GM19099 (cell line): ENCODE results near the gene BCOR.

Experiments
- POLR2A ChIP-seq: IDR thresholded peaks from 3 replicates; pipeline ENCODE4 v1.6.1; 2011; ENCODE audit warnings: low read depth; ENCODE audit not compliant: insufficient read length; ENCODE audit errors: extremely low read depth

Gene BCOR

DNA sequence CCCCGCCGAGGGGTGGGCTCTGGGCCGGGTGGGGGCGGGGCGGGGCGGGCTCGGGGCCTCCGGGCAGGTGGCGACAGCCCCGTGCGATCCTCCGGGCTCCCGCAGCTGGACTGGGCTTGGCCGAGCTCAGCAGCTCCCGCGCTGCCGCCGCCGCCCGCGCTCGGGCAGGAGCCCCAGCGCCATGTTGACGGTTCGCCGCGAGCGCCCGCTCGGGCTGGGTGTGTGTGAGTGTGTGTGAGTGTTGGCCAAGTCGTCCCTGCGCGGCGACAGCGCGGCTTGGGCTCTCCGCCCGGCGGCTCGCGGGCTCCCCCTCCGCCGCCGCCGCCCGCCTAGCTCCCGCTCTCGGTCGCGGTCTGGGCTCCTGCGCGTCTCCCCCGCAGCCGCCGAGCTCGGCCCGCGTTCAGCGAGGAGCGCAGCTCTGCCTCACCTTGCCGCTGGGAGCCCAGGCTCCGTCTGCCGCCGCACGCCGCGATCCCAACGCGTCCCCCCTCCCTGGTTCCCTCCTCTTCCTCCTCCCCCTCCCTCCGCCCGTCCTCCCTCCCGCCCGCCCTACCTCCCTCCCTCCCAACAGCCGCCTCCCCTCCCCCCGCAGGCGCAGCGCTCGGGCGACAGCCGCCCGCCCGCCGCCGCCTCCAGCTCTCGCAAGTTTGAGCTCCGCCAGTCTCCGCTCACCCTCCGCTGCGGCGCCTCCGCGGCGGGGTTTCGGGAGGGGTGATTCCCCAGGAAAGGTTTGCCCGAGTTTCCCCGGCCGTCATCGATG lies at the start of gene BCOR:
Gene BCOR, minus strand, starts transcription at position 455 of the 760 bp plus-strand sequence. CDS start 20,029 bp downstream, outside the sequence.
- TF ChIP-seq POLR2A, result peak; percentile 93

GRCh38 chrX:40147126-40147952 lies 49.6 kb upstream of the BCOR start:
- TF ChIP-seq POLR2A, result no peak

DNA sequence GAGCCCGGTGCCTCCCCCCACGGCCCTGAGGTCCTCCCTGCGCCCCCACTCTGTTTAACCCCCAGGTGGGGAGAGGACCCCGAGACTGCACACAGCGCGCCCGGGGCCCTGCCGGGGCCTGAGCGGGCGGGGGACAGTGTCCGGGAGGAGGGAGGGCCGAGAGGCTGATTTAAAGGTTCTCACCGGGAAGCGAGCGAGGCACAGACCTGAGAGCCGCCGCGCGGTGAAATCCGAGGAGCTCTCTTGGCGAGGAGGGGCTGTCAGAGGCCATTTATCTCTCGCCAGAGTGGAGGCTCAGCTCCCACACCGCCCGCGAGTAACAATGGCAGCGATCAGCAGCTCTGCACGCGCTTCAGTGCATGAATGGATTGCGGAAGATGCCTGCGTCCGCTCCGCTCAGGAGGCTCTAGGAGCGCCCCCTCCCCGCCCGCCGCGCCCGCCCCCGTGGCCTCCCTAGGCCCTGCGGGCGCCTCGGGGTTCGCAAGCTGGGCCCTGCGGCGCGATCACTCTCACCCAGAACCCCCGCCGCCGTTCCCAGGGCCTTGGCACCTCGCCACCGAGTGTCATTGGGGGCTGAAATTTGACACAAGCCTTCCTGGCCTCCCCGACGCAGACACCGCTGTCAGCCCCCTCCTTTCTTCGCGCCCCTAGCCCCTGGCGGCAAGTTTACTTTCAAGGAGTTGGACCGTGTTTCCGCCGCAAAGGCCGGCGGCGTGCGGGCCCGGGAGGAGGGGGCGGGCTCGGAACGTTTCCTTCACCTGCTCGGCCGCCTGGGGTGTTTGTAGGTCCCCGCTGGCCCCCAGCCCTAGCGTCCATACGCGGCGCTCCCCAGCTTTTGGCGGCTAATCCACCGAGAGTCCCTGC lies 48.7 kb upstream of the BCOR start:
- no peak for TF ChIP-seq POLR2A

GRCh38 chrX:40145923-40146261 lies 48.1 kb upstream of the BCOR start:
- TF ChIP-seq POLR2A, result no peak

DNA sequence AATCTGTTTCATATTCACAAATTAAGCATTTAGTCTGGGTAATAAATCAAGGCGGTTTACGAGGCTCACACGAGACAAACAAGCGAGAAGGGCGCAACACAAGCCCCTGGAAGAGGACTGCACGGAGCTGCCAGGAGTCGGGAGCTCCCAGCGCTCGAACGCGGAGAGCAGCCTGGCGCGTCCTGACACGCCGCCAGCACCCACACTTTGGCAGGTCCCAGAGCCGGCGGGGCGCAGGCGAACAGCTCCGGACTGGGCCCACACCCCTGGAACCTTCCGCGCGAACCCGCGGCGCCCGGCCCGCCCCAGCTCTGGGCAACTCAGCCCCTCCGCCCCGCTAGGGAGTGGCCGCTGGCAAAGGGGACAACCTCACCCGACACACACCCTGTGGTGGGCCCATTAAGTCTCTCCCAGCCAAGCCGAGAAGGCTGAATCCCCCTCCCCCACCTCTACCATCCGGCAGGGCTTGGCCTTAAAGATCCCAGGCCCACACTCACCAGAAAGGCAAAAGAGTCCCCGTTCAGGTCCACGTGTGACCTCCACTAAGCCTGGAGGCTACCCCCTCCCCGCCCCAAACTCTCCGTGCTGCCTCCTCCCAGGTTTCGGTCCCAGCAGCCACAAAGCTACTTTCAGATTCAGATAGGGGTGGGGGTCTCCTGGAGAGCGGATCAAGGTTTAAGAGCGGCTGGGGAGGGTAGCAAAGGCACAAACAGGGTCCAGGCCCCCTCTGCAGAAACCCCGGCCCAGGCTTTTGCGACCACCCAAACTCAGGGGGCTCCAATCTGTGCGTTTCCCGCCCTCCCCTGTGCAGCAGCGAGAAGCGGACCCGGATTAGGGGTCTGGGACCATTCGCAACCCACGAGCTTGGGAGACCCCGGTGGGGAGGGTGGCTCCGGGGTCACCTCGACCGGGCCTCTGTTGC lies 47.5 kb upstream of the BCOR start:
- TF ChIP-seq POLR2A, result no peak

DNA sequence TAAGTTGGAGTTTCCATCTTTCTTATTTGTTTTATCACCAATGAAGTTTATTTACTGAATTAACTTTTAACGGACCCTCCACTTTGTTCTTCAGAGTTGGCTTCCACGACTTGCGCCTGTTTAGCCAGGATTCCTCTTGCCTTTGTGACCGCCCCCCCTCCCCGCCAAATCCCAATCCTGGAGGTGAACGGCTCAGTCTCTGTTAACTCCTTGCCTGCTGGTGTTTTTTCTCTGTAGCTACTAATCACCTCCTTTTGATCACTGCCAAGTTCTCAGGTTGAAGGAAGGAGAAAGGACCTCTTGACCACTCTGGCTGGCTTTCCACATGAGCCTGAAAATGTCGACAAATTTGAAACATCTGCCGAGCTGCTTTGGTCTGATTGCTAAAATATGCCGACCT lies 46.8 kb upstream of the BCOR start:
- TF ChIP-seq POLR2A, result no peak

DNA sequence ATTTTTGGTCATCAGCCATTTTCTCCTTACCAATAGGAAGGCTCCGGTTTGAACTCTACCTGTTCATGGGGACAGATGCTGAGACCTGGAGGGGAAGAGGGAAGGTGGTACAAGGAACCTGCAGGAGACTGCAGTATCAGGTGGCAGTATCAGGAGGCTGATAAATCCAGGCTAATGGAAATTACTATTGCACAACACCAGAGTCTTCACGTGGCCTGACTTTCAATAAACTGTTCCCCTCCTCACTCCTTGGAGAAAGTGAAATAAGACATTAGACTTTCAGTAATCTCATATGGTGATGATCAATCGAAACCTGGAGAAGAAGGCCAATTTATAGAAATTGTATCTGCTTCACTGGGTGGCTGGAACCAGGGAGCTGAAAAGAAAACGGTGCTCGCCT lies 46.2 kb upstream of the BCOR start:
- TF ChIP-seq POLR2A, result no peak

- TF ChIP-seq POLR2A, result no peak
Observed at GRCh38 chrX:40143001-40143400, 45.2 kb upstream of the BCOR start.

DNA sequence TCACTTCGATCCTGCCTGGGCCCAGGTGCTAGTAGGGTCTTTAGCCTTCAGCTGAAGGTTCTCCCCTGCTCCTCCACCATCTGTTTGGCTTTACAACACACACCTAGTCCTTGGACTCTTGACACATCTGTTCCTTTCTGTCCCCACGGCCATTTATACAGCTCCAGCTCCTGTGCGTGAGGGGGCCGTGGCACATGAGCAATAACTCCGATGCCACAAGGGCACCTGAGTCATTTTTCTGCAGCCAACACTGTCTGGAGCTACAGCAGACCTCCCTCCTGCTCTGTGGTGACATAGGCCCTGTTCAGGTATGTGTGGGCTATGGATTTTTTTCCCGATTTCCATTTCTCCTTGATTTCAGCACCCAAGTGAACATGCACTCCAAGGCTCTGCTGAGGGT lies 44.7 kb upstream of the BCOR start:
- TF ChIP-seq POLR2A, result no peak

DNA sequence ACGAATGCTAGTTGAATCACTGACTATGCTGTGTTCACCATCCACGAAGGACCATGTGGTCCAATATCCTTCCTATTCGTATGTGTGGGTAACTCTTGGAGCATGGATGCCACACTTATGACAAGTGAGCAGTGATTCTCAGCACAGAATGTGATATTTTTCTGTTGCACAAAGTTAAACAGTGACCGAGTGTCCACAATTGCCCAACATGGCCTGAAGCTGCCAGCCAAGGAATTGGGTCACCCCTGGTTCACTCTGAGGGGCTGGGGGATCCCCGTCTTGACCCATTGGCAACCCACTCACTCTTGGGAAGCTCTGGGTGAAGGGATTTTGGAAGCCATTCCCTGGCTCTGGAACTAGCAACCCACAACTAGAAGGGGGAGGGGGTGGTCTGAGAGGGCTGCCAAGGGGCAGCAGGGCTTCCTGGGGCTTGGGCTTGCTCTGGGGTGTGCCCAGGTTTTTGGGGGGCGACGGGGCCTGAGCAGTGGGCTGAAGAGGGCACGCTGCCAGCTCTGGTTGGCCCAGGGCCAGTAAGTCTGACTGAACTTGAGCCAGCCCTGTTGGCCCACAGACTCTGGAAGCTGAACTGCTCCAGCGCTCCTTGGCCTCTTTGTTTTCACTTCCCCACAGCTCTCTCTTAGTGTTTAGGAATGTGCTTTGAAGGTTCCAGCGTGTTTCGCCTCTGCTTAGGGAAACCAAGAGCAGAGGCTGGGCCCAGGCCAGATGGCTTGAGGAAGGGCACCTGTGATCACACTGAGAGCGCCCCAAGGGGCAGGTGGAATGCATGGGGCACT lies 43.1 kb upstream of the BCOR start:
- no peak for TF ChIP-seq POLR2A

DNA sequence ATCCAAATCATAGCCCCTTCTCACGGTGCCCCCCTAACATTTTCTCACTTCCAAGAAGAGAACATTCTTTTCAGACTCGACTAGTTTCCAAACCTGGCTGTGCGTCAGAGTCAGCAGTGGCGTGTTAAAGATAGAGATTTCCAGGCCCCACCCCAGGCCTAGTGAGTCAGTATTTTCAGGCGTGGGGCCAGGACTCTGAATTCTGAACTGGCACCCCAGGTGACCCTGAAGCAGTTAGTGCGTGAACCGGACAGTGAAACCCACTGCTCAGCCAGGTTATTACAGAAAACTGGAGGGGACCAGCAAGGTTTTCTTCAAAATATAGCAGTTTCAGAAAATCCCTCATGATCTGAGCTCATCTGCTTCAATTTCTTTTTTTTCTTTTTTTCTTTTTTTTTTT lies 35.0 kb upstream of the BCOR start:
- TF ChIP-seq POLR2A, result no peak

GRCh38 chrX:40131654-40132337 lies 34.0 kb upstream of the BCOR start:
- TF ChIP-seq POLR2A, result no peak

- TF ChIP-seq POLR2A, result no peak
Observed at GRCh38 chrX:40130207-40130606, 32.4 kb upstream of the BCOR start.
